ENCODE results near the gene SMIM5. TPM values are rescaled to one million over a fixed set of nuclear protein-coding genes. Genes with fewer than 3 reads are reported as not detected.
A peak's percentile ranks its signal among the peaks of the same experiment; 100 is the strongest.

SMIM5 gene
- total and polyA plus RNA-seq, 2 of the 13 experiments (the other 11 are each of a cell fraction or from before 2014, with no cell fraction given): not detected

- TF ChIP-seq PRDM10 (CRISPR knock-in tag; IDR thresholded peaks at IDR 0.05; ENCODE audit: low read depth): peak; percentile 36; the same call in 1 of the 2 replicates
- TF ChIP-seq ZBTB38 (CRISPR knock-in tag; IDR thresholded peaks at IDR 0.05): peak; percentile 56; the same call in 1 of the 2 replicates
- TF ChIP-seq HOXA3 (CRISPR knock-in tag; IDR thresholded peaks at IDR 0.05): peak; percentile 37; the same call in 1 of the 2 replicates
- TF ChIP-seq ZMYM3 (CRISPR knock-in tag; IDR thresholded peaks at IDR 0.05): no peak; the same call in 1 of the 2 replicates
- TF ChIP-seq CERS6 (CRISPR knock-in tag; IDR thresholded peaks at IDR 0.05): no peak
- TF ChIP-seq AHDC1 (CRISPR knock-in tag; IDR thresholded peaks at IDR 0.05; ENCODE audit: borderline replicate concordance): peak; percentile 23; the same call in 1 of the 2 replicates
- peak; percentile 67; the same call in 1 of the 2 replicates for TF ChIP-seq ZNF572 (CRISPR knock-in tag; IDR thresholded peaks at IDR 0.05)
- TF ChIP-seq SOX6 (IDR thresholded peaks at IDR 0.05): no peak
- peak; percentile 39; the same call in 1 of the 2 replicates for TF ChIP-seq SOX6 (CRISPR knock-in tag; IDR thresholded peaks at IDR 0.05)
- TF ChIP-seq MYNN (CRISPR knock-in tag; IDR thresholded peaks at IDR 0.05; ENCODE audit: low read depth): no peak
- no peak for TF ChIP-seq THAP9 (CRISPR knock-in tag; IDR thresholded peaks at IDR 0.05; ENCODE audit: borderline replicate concordance)
- no peak for TF ChIP-seq HCFC1 (IDR thresholded peaks at IDR 0.05; ENCODE audit: low read depth, low read length)
- TF ChIP-seq ZNF576 (CRISPR knock-in tag; IDR thresholded peaks at IDR 0.05): no peak
- TF ChIP-seq XRCC5 (optimal IDR thresholded peaks at IDR 0.05; ENCODE audit: low read length): peak; percentile 64
- TF ChIP-seq POLR2A (IDR thresholded peaks at IDR 0.05; ENCODE audit: insufficient read depth in 1 of 2, low read depth in 2 of 2, low read length in 2 of 2): no peak
Measured at GRCh38 chr17:75610103-75610984, 22.9 kb upstream of the SMIM5 start (continued).

Measured in HepG2 (cell line).